ENCODE measurements around the gene RPL10A. TPM values are rescaled to one million over a fixed set of nuclear protein-coding genes. Genes with fewer than 3 reads are reported as not detected.

The RPL10A gene
- total RNA-seq, 2 donors from 2014 or later: 691 to 715 TPM

- no peak for ATAC-seq
- DNase-seq: no peak
- intact Hi-C loops (cut with DNase I): no loop called here
Measured at GRCh38 chr6:35442693-35443092, 25.5 kb upstream of the RPL10A start.

GRCh38 chr6:35443341-35444030 lies 24.7 kb upstream of the RPL10A start:
- intact Hi-C loops (cut with DNase I): no loop called here
- ATAC-seq (no peak), DNase-seq (no peak)

DNA sequence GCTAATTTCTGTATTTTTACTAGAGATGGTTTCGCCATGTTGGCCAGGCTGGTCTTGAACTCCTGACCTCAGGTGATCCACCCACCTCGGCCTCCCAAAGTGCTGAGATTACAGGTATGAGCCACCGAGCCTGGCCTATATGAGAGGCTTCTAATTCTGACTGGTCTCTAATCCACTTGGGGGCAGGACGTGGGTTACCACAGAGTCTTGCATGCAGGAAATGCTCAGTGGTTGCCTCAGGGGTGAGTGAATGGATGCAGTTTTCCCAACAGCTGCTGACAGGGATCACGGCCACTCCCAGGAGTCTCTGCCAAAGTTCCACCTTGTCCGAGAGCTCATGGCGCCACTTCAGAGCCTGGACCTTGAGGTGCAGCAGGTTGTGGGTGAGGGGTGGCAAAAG lies 22.5 kb upstream of the RPL10A start:
- intact Hi-C loops (cut with DNase I): loop anchor here in 1 of 2 donors (5.0 kb wide), 1 partner anchor 103 kb away; the partner anchor contains the start of gene PPARD
- DNase-seq (no peak), ATAC-seq (no peak)

- intact Hi-C loops (cut with DNase I): loop anchor here in 1 of 2 donors (5.0 kb wide), 1 partner anchor 106 kb away; the partner anchor contains the start of gene PPARD
- ATAC-seq (no peak), DNase-seq (no peak)
Measured at GRCh38 chr6:35448191-35448590, 20.0 kb upstream of the RPL10A start.

DNA sequence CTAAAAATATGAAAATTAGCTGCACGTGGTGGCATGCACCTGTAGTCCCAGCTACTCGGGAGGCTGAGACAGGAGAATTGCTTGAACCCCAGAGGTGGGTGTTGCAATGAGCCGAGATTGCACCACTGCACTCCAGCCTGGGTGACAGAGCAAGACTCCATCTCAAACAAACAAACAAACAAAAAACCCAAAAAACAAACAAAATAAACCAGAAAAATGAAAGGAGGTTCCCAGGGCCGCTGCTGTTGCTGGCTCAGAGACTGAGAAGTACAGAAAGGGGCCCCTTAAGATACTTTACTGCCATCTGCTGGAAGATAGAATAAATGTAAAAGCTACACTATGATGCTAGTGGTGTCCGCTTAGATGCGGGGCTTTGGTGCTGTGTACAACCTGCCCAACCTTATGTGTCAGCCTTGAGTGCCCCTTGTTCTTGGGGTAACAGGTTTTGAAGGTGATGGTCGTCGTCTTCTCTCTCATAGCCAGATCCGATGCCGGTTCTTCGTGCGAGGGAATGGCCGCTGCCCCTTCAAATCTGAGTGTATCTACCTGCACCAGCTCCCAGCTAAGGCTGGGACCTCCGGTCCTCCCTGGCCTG lies 18.8 kb upstream of the RPL10A start:
- DNase-seq (no peak), ATAC-seq (peak; percentile 53 to 62)
- intact Hi-C loops (cut with DNase I): loop anchor here (1.0 to 5.0 kb wide), 2 partner anchors 107 kb away; partner anchors contain the start of gene PPARD (in 2 of the 2)

DNA sequence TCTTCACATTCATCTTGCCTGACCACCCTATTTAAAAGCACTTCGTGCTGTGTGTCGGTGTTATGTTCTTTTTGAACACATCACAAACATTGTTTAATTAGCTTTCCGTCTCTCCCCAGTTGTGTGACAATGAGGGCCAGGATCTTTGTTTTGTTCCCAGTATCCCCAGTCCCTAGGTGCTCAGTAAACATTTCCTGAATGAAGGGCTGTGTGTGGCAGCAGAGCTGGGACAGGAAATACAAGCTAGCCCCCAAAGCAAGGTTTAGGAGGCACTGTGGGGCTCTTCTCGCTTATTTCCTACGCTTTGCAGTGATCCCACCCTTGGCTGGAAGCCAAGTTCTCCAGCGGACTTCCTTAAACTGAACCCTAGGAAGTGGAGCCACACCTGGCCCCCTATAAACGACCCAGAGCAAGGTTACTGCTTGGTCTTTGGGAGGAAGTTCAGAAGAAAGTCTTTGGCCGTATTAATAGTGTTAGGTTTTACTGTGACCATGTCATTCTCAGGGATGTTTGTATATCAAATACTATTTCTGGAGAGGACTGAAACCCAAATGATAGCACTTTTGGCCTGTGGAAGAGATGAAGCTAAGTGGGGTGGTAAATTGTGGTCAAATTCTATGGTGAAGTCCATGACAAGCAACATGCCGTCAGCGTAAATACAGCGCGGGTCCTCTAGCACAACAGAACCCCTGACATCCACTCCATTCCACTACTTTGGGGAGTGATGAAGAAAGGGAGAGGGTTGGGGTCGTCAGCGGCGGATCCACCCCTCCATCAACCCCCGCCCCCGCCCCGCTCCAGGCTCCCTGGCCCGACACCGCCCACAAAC lies 16.6 kb upstream of the RPL10A start:
- ATAC-seq (no peak), DNase-seq (no peak)
- intact Hi-C loops (cut with DNase I): no loop called here

DNA sequence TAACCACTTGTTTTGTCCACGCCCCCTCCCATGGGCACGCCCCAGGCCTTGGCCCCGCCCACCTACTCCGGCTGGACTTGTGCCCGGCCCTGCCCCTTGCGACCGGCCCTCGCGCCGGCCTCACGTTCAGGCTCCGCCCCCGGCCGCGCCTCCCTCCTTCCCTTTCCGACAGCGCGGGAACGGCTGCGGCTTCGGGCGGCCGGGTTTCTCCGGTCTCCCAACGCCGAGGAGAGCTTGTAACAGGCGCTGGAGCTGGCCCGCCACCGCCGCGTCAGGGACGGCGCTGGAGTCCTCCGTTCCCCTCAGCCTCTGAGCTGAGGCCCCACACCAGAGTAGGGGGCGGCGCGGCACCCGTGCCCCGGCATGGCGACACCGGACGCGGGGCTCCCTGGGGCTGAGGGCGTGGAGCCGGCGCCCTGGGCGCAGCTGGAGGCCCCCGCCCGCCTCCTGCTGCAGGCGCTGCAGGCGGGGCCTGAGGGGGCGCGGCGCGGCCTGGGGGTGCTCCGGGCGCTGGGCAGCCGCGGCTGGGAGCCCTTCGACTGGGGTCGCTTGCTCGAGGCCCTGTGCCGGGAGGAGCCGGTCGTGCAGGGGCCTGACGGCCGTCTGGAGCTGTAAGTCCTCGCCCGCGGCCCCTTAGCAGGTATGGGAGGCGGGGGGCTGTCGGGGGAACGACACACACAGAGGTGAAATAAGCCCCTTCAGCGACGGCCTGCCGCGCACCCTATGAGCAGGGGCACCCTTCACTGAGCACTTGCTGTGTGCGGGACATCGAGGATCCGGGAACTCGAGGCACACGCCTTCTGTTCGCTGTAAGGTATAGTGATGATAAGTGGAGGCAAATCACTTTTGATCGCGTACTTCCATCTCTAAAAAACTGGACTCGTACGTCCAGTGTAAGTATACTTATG lies 15.8 kb upstream of the RPL10A start, which contains the start of gene FANCE:
TSS of gene FANCE (plus strand) at position 156 of the 908 bp plus-strand sequence. CDS start at position 364, 208 bp downstream.
- DNase-seq (peak; percentile 94), ATAC-seq (peak; percentile 96 to 97)
- intact Hi-C loops (cut with DNase I): no loop called here

GRCh38 chr6:35453236-35453635 lies 15.0 kb upstream of the RPL10A start:
- intact Hi-C loops (cut with DNase I): no loop called here
- DNase-seq (no peak), ATAC-seq (no peak)

GRCh38 chr6:35454391-35455110 lies 13.7 kb upstream of the RPL10A start:
- ATAC-seq (no peak), DNase-seq (no peak)
- intact Hi-C loops (cut with DNase I): no loop called here

GRCh38 chr6:35457907-35458306 lies 10.3 kb upstream of the RPL10A start:
- DNase-seq (no peak), ATAC-seq (no peak)
- intact Hi-C loops (cut with DNase I): no loop called here

DNA sequence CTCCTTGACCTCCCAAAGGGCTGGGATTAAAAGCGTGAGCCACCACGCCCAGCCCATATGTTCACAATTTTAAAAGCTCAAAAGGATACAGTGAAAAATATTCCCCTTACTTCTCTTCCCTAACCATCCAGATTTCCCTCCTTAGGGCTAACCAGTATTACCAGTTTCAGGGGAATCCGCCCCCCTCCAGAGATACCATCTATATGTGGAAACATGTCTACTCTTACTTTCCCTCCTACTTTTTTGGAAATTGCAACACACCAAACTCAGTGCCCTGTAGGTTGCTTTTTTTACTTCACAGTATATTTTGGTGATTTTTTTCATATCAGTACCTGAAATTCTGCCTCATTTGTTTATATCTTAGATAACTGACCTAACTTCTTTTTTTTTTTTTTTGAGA lies 6.9 kb upstream of the RPL10A start:
- ATAC-seq (no peak), DNase-seq (no peak)
- intact Hi-C loops (cut with DNase I): no loop called here

DNA sequence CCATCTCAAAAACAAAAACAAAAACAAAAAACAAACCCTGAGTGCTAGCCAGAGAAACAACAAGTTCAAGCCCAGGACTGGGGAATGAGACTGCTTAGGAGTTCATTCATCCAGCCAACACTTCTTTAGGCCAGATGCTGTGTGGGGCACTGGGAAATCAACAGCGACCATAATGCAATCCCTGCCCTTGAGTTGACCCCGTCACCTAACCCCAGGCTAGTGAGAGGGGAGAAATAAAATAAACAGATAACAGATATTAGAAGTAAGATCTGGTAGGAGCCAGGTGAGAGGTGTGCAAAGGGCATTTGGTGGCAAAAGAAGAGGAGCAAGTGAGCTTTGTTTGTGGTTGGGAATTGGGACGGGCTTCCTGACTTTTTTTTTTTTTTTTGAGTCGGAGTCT lies 4.9 kb upstream of the RPL10A start:
- no peak for ATAC-seq
- intact Hi-C loops (cut with DNase I): no loop called here

GRCh38 chr6:35465646-35466045 lies 2.6 kb upstream of the RPL10A start:
- ATAC-seq (no peak), DNase-seq (no peak)
- intact Hi-C loops (cut with DNase I): no loop called here

More for the DNA sequence above, 4.9 kb upstream of the RPL10A start:
- no peak for DNase-seq

DNA sequence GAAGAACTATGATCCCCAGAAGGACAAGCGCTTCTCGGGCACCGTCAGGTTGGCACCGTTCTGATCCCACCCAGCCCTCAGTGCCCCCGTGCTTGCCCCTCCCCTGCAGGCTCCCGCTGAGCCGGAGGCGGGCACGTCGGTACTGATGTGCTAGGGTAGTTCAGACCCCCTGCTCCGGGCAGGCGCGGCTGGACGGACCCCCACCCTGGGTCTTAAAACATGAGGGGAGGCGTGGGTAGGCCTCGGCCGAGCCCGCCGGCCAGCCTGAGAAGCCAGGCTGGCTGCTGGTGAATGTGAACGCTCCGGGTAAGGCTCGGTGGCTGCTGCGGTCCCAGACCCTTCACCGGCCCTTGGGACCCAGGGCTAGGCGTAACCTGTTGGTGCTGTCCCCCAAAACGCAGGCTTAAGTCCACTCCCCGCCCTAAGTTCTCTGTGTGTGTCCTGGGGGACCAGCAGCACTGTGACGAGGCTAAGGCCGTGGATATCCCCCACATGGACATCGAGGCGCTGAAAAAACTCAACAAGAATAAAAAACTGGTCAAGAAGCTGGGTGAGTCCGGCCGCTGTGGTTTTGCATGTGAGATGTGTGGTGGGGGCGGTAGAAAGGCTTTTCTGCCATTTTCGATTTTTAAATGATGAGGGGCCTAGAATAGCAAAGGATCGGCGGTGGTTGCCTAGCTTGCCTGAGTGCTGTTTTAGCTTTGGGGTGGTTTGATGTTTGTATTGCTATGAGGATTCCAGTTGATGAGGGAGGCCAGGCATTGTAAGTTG lies 964 bp downstream of the RPL10A start:
- intact Hi-C loops (cut with DNase I): no loop called here
- no peak for DNase-seq
- ATAC-seq: peak; percentile 33 to 42

DNA sequence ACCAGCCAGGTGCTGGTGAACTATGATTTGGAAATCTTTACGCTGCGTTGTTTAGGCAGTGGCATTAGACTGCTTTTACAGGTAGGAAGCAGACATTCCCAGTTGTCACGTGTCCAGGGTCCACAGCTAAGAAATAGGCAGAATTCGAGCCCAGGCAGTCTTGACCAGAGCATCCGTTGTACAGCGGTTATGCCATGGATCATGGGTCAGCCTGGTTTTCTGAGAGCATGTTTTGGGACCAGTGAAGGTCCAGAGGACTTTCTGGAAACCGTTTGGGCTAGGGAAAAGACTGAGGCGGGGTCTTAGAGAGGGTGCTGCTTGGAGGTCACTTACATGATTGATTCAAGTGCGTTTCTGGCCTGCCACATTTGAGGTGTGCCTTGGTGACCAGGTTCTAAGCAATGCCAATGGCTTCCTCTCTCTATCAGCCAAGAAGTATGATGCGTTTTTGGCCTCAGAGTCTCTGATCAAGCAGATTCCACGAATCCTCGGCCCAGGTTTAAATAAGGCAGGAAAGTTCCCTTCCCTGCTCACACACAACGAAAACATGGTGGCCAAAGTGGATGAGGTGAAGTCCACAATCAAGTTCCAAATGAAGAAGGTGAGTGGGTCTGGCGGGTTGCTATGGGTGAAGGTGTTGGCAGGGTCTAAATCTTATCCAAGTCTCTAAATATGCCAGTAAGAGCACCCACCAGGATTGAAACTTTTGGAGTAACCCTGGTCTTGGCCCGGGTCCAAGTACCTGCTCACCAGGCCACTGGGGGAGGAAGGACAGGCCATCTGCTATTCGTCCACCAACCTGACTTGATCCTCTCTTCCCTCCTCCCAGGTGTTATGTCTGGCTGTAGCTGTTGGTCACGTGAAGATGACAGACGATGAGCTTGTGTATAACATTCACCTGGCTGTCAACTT lies 1.8 kb downstream of the RPL10A start:
- no peak for ATAC-seq
- intact Hi-C loops (cut with DNase I): no loop called here
- DNase-seq: no peak

- intact Hi-C loops (cut with DNase I): no loop called here
- ATAC-seq (no peak), DNase-seq (no peak)
Measured at GRCh38 chr6:35470663-35471120, 2.5 kb downstream of the RPL10A start.

Measured in left cardiac atrium (tissue), 4 donors.